ENCODE results near the gene DNPEP. TPM values are rescaled to one million over a fixed set of nuclear protein-coding genes. Genes with fewer than 3 reads are reported as not detected.

DNPEP gene
- total and polyA plus RNA-seq, 2 donors = 36.9 to 96.8 TPM

DNA sequence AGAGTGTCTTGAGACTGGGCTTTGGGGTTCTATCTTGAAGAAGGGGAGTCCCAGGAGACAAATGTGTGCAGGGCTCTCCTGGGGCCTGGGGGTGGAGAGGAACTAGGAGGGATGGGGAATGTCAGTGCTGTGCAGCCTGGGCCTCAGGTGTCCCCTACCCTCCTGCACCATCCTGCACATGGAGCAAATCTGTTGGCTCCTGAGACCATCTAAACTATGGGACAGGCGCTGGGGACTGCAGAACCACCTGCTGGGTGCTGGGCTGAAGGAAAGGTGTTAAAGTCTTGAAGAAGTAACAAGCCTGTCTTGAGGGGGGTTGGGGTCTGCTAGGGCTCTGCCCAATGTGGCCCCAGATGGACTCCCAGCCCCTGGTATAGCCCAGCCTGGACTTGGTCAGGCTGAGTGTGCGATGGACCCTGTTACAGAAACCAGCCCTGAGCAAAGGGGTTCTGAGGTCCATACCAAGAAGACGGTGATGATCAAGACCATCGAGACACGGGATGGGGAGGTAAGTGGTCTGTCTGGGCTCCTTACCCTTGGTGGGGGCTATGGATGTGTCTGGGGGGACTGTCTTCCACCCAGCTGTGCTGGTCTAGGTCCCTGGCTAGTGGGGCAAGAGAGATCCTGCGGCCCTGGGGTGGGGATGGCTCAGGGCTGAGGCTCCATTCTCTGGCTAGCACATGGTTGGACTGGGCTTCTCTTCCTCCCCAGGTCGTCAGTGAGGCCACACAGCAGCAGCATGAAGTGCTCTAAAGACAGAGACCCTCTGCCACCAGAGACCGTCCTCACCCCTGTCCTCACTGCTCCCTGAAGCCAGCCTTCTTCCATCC lies 37.7 kb upstream of the DNPEP start:
- Histone ChIP-seq H3K4me1 (ENCODE audit: insufficient read depth) (no peaks in the 10 kb centered on the region), H3K27ac (ENCODE audit: low read depth) (no peak overlapping the region), H3K4me3 (ENCODE audit: low read depth, low read length) (no peak overlapping the region), H3K36me3 (ENCODE audit: insufficient read depth) (no peaks in the 10 kb centered on the region)
- no peak for DNase-seq (ENCODE audit: extremely low spot score)
- 75% methylated on average over 8 of the region's 8 CpGs for WGBS

DNA sequence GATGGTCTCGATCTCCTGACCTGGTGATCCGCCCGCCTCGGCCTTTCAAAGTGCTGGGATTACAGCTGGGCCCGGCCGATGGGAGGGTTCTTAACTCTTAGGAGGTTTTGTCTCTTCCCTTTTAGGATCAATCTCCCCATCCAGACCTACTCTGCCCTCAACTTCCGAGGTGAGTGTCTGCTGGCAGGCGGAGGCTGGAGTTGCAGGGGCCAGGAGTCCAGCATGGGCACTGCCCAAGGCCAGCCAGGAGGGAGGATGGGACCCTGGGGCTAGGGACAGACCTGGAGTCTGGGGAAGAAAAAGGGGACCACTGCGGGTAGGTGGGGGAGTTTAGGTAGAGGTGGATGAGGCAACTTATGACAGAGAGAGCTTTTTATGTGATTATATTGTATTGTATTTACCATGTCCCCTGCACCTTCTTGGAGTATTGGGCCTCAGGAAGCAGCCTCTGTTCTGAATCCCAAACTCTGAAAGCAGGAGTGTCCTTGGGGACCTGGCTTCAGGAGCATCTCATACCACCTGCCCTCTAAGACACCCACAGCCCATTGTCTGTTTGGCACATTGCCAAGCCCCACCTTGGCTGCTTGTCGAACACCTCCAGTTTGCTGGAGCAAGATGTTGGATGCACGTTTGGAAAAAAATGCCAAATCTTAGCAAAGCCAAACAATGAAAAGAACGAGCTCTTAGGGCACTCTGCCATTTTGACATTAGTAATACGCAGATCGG lies 36.1 kb upstream of the DNPEP start:
- WGBS = 46% methylated on average over 14 of the region's 14 CpGs
- Histone ChIP-seq H3K4me1 (ENCODE audit: insufficient read depth) (no peaks in the 10 kb centered on the region), H3K4me3 (ENCODE audit: low read depth, low read length) (no peak overlapping the region), H3K27ac (ENCODE audit: low read depth) (no peak overlapping the region), H3K36me3 (ENCODE audit: insufficient read depth) (no peaks in the 10 kb centered on the region)
- no peak for DNase-seq (ENCODE audit: extremely low spot score)

DNA sequence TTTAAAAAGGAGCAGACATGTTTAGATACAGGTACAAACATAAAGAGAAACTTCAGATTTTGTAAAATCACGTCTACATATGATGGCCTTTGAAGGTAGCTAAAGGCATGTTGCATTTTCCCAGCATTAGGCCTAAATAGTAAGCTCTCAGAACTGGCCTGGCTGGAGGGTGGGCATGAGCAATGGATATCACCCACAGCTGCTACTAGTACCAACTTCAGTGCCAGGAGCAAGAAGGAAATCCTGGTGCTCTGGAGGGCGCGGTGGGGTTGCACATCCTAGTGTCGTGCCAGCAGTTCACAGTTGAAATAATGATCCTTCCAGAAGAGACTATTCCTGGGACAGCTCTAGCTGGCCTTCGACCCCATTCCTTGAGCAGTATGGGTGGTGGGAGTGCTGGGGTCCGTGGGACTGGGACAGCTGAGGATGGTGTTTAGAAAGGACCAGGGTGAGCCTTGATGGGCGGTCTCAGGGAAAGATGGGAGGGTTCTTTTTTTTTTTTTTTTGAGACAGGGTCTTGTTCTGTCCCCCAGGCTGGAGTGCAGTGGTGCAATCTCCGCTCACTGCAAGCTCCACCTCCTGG lies 35.3 kb upstream of the DNPEP start:
- Histone ChIP-seq H3K27ac (ENCODE audit: low read depth) (no peak overlapping the region), H3K4me1 (ENCODE audit: insufficient read depth) (no peaks in the 10 kb centered on the region), H3K36me3 (ENCODE audit: insufficient read depth) (no peaks in the 10 kb centered on the region), H3K4me3 (ENCODE audit: low read depth, low read length) (no peak overlapping the region)
- WGBS = 66% methylated on average over 8 of the region's 8 CpGs
- DNase-seq (ENCODE audit: extremely low spot score) = no peak

DNA sequence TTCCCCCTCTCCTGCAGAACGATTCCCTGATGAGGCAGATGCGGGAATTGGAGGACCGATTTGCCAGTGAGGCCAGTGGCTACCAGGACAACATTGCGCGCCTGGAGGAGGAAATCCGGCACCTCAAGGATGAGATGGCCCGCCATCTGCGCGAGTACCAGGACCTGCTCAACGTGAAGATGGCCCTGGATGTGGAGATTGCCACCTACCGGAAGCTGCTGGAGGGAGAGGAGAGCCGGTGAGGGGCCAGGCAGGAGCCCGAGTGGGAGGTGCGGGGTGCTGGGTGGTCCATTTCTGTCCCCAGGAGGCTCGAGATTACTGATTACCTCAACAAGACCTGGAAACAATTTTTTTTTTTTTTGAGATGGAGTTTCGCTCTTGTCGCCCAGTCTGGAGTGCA lies 33.6 kb upstream of the DNPEP start:
- Histone ChIP-seq H3K4me3 (ENCODE audit: low read depth, low read length) (no peak overlapping the region), H3K27ac (ENCODE audit: low read depth) (no peak overlapping the region), H3K36me3 (ENCODE audit: insufficient read depth) (no peaks in the 10 kb centered on the region), H3K4me1 (ENCODE audit: insufficient read depth) (no peaks in the 10 kb centered on the region)
- no peak for DNase-seq (ENCODE audit: extremely low spot score)
- WGBS = 64% methylated on average over 17 of the region's 17 CpGs

DNA sequence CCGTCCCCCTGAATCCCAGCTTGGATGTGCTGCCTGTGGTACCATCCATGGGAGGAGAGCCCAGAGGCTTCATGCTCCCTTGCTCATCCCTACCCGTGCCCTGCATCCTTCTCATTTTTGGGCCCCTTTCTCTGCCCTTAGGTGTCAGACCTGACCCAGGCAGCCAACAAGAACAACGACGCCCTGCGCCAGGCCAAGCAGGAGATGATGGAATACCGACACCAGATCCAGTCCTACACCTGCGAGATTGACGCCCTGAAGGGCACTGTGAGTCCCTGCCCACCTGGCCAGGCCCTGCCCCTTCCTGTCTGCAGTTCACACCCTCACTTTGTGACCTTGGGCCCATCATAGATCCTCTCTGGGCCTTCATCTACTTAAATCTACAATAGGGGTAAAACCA lies 33.0 kb upstream of the DNPEP start:
- Histone ChIP-seq H3K4me1 (ENCODE audit: insufficient read depth) (no peaks in the 10 kb centered on the region), H3K4me3 (ENCODE audit: low read depth, low read length) (no peak overlapping the region), H3K36me3 (ENCODE audit: insufficient read depth) (no peaks in the 10 kb centered on the region), H3K27ac (ENCODE audit: low read depth) (no peak overlapping the region)
- DNase-seq (ENCODE audit: extremely low spot score) = no peak
- 63% methylated on average over 8 of the region's 8 CpGs for WGBS

DNA sequence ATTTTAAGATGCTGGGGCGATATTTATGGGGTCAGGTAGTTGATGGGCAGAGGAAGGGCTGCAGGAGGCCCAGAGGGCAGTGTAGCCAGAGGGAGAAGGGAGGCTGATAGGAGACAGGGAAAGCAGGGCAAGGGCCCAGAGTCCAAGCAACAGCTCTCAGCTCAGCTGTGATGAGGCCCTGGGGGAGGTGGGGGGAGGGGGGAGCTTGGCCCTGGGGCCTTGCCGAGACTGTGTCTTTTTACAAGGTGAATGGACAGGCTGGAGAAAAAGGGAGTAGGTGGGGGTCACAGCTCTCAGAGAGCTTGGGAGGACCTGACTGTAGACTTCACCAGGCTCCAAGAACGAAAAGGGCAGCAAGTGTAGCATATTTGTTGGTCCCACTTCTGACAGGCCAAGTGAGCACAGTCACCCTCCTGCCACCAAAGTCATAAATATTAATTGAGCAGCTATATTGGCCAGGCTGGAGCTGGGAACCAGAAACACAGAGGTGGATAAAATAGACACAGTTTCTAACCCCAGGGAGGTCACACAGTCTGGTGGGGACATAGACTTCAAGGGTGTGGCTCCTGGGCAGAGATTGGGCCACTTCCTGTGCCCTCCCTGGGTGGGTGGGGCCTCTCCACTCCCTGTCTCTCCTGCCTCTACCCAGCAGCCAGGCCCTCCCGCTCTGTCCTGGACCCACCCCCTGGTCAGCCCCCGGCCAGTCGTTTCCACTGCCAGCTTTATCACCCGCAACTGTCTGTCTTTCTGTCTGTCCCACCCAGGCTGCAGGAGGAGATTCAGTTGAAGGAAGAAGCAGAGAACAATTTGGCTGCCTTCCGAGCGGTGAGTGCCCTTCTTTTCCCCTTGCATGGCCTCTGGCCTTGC lies 31.9 kb upstream of the DNPEP start:
- Histone ChIP-seq H3K4me1 (ENCODE audit: insufficient read depth) (no peaks in the 10 kb centered on the region), H3K36me3 (ENCODE audit: insufficient read depth) (no peaks in the 10 kb centered on the region), H3K27ac (ENCODE audit: low read depth) (no peak overlapping the region), H3K4me3 (ENCODE audit: low read depth, low read length) (peak overlapping the region; percentile 35)
- WGBS = 54% methylated on average over 8 of the region's 9 CpGs
- no peak for DNase-seq (ENCODE audit: extremely low spot score)

DNA sequence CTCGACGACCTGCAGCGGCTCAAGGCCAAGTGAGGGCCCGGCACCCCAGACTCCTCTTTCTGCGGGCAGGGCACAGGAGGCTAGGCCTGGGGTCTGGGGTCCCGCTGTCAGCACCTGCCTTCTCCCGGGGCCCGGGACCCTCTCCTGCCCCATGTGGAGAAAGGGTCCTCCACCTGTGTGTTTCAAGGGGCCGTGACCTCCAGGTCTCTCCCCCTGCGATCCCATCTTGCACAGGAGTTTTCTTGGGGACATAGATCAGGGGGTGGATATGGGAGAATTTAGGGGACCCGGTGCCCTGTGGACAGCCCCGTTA lies 31.3 kb upstream of the DNPEP start:
- WGBS = 27% methylated on average over 12 of the region's 12 CpGs
- Histone ChIP-seq H3K27ac (ENCODE audit: low read depth) (no peak overlapping the region), H3K36me3 (ENCODE audit: insufficient read depth) (no peaks in the 10 kb centered on the region), H3K4me1 (ENCODE audit: insufficient read depth) (no peaks in the 10 kb centered on the region), H3K4me3 (ENCODE audit: low read depth, low read length) (peak overlapping the region; percentile 35)
- DNase-seq (ENCODE audit: extremely low spot score) = no peak

DNA sequence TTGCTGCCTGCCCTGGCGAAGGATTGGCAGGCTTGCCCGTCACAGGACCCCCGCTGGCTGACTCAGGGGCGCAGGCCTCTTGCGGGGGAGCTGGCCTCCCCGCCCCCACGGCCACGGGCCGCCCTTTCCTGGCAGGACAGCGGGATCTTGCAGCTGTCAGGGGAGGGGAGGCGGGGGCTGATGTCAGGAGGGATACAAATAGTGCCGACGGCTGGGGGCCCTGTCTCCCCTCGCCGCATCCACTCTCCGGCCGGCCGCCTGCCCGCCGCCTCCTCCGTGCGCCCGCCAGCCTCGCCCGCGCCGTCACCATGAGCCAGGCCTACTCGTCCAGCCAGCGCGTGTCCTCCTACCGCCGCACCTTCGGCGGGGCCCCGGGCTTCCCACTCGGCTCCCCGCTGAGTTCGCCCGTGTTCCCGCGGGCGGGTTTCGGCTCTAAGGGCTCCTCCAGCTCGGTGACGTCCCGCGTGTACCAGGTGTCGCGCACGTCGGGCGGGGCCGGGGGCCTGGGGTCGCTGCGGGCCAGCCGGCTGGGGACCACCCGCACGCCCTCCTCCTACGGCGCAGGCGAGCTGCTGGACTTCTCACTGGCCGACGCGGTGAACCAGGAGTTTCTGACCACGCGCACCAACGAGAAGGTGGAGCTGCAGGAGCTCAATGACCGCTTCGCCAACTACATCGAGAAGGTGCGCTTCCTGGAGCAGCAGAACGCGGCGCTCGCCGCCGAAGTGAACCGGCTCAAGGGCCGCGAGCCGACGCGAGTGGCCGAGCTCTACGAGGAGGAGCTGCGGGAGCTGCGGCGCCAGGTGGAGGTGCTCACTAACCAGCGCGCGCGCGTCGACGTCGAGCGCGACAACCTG lies 30.7 kb upstream of the DNPEP start, which contains the start of gene DES:
Gene DES, plus strand, starts transcription at position 223 of the 857 bp plus-strand sequence. Its CDS starts 86 bp downstream, at position 309.
- Histone ChIP-seq H3K36me3 (ENCODE audit: insufficient read depth) (no peaks in the 10 kb centered on the region), H3K4me1 (ENCODE audit: insufficient read depth) (no peaks in the 10 kb centered on the region), H3K4me3 (ENCODE audit: low read depth, low read length) (peak within 1 kb of the TSS; percentile 35), H3K27ac (ENCODE audit: low read depth) (no peak within 1 kb of the TSS)
- no peak for DNase-seq (ENCODE audit: extremely low spot score)
- 5% methylated on average over 98 of the region's 98 CpGs for WGBS

DNA sequence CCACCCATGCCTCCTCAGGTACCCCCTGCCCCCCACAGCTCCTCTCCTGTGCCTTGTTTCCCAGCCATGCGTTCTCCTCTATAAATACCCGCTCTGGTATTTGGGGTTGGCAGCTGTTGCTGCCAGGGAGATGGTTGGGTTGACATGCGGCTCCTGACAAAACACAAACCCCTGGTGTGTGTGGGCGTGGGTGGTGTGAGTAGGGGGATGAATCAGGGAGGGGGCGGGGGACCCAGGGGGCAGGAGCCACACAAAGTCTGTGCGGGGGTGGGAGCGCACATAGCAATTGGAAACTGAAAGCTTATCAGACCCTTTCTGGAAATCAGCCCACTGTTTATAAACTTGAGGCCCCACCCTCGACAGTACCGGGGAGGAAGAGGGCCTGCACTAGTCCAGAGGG lies 29.7 kb upstream of the DNPEP start:
- 53% methylated on average over 9 of the region's 9 CpGs for WGBS
- Histone ChIP-seq H3K36me3 (ENCODE audit: insufficient read depth) (no peaks in the 10 kb centered on the region), H3K27ac (ENCODE audit: low read depth) (no peak overlapping the region), H3K4me1 (ENCODE audit: insufficient read depth) (no peaks in the 10 kb centered on the region), H3K4me3 (ENCODE audit: low read depth, low read length) (no peak overlapping the region)
- no peak for DNase-seq (ENCODE audit: extremely low spot score)

DNA sequence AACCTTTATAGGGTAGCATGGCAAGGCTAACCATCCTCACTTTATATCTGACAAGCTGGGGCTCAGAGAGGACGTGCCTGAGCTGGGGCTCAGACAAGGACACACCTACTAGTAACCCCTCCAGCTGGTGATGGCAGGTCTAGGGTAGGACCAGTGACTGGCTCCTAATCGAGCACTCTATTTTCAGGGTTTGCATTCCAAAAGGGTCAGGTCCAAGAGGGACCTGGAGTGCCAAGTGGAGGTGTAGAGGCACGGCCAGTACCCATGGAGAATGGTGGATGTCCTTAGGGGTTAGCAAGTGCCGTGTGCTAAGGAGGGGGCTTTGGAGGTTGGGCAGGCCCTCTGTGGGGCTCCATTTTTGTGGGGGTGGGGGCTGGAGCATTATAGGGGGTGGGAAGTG lies 29.2 kb upstream of the DNPEP start:
- WGBS = 57% methylated on average over 4 of the region's 4 CpGs
- no peaks in the 10 kb centered on the region for H3K4me1 ChIP-seq (ENCODE audit: insufficient read depth)
- DNase-seq (ENCODE audit: extremely low spot score) = no peak
- H3K27ac ChIP-seq (ENCODE audit: low read depth) = no peak overlapping the region
- no peak overlapping the region for H3K4me3 ChIP-seq (ENCODE audit: low read depth, low read length)
- H3K36me3 ChIP-seq (ENCODE audit: insufficient read depth) = no peaks in the 10 kb centered on the region

DNA sequence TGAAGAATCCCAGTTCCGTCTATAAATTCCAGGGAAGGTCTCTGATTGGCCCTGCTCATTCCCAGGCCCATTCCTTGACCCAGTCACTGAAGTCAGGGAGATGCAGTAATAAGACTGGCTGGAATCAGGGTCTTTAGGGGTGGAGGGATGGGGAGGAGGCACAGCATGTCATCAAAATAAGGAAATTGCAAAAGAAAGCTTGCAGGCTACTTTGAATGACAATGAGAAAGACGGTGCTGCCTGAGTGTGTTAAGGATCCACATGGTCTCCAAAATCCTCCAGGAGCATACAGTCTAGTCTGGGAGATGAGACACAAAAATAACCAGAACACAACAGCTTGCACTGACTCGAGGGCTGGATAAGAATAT lies 28.5 kb upstream of the DNPEP start:
- Histone ChIP-seq H3K36me3 (ENCODE audit: insufficient read depth) (no peaks in the 10 kb centered on the region), H3K4me1 (ENCODE audit: insufficient read depth) (no peaks in the 10 kb centered on the region), H3K27ac (ENCODE audit: low read depth) (no peak overlapping the region), H3K4me3 (ENCODE audit: low read depth, low read length) (no peak overlapping the region)
- no peak for DNase-seq (ENCODE audit: extremely low spot score)
- WGBS = 32% methylated on average over 3 of the region's 3 CpGs

DNA sequence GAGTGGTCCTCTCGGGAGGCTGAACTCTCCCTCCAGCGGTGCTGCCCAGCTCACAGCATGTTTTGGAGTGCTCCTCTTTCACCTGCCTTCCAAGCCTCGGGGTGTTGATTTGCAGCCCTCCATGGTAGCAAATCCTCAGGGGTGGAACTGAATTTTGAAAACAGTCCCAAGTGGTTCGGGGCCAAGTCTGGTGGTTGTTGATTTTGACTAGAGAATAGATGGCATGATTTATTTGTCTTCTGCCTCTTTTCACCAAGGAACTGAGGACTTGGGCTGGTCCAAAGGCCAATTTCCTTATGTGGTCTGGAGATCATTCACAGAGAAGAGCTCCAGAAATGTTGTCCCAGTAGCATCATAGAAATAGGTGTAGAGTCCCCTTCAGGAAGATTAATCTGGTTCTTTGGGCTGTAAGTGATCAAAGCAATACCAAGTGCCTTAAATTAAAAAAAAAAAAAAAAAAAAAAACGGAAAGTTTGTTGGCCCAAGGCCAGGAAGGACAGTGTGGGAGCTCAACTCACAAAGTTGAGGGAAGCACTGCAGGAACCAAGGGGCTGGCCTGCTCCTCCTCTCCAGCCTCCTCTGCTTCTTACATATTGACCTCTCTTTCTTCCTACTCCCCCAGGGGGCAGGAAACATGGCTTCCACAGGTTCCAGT lies 28.0 kb upstream of the DNPEP start:
- DNase-seq (ENCODE audit: extremely low spot score) = no peak
- Histone ChIP-seq H3K4me3 (ENCODE audit: low read depth, low read length) (no peak overlapping the region), H3K27ac (ENCODE audit: low read depth) (no peak overlapping the region), H3K4me1 (ENCODE audit: insufficient read depth) (no peaks in the 10 kb centered on the region), H3K36me3 (ENCODE audit: insufficient read depth) (no peaks in the 10 kb centered on the region)
- WGBS = 53% methylated on average over 5 of the region's 5 CpGs
